ENCODE measurements around the gene GPN1.

The GPN1 gene

GRCh38 chr2:27645197-27645596 lies 16.3 kb downstream of the GPN1 start:
- Mint-ChIP-seq H3K27ac (no peak overlapping the region), H3K27me3 (no peaks in the 10 kb centered on the region), H3K4me1 (ENCODE audit: low read depth) (peaks cover 2% of the 10 kb centered on the region), H3K9me3 (no peaks in the 10 kb centered on the region), H3K4me3 (no peak overlapping the region), H3K36me3 (ENCODE audit: low read depth) (peaks cover 93% of the 10 kb centered on the region)
- DNase-seq: no peak

- no peak for DNase-seq
- Mint-ChIP-seq H3K4me3 (no peak overlapping the region), H3K4me1 (ENCODE audit: low read depth) (no peaks in the 10 kb centered on the region), H3K9me3 (no peaks in the 10 kb centered on the region), H3K36me3 (ENCODE audit: low read depth) (peaks cover 93% of the 10 kb centered on the region), H3K27me3 (no peaks in the 10 kb centered on the region), H3K27ac (peak overlapping the region; percentile 73)
Measured at GRCh38 chr2:27647289-27647688, 18.4 kb downstream of the GPN1 start.

- H3K27me3 Mint-ChIP-seq: no peaks in the 10 kb centered on the region
- H3K4me3 Mint-ChIP-seq: no peak overlapping the region
- peaks cover 4% of the 10 kb centered on the region for H3K4me1 Mint-ChIP-seq (ENCODE audit: low read depth)
- peak overlapping the region; percentile 73 for H3K27ac Mint-ChIP-seq
- peaks cover 93% of the 10 kb centered on the region for H3K36me3 Mint-ChIP-seq (ENCODE audit: low read depth)
- H3K9me3 Mint-ChIP-seq: no peaks in the 10 kb centered on the region
- DNase-seq: no peak
Measured at GRCh38 chr2:27647737-27648136, 18.9 kb downstream of the GPN1 start.

- DNase-seq: no peak
- Mint-ChIP-seq H3K9me3 (no peaks in the 10 kb centered on the region), H3K27ac (no peak overlapping the region), H3K4me1 (ENCODE audit: low read depth) (peaks cover 30% of the 10 kb centered on the region), H3K4me3 (no peak overlapping the region), H3K27me3 (no peaks in the 10 kb centered on the region), H3K36me3 (ENCODE audit: low read depth) (peaks cover 97% of the 10 kb centered on the region)
Measured at GRCh38 chr2:27651056-27651455, 22.2 kb downstream of the GPN1 start.

- no peaks in the 10 kb centered on the region for H3K27me3 Mint-ChIP-seq
Measured at GRCh38 chr2:27652341-27652740, 23.5 kb downstream of the GPN1 start.

GRCh38 chr2:27652790-27653189 lies 23.9 kb downstream of the GPN1 start:
- no peak for DNase-seq
- peaks cover 30% of the 10 kb centered on the region for H3K4me1 Mint-ChIP-seq (ENCODE audit: low read depth)
- no peak overlapping the region for H3K4me3 Mint-ChIP-seq
- H3K9me3 Mint-ChIP-seq: no peaks in the 10 kb centered on the region
- H3K36me3 Mint-ChIP-seq (ENCODE audit: low read depth): peaks cover 95% of the 10 kb centered on the region
- H3K27ac Mint-ChIP-seq: peak overlapping the region; percentile 58
- H3K27me3 Mint-ChIP-seq: no peaks in the 10 kb centered on the region

More at GRCh38 chr2:27652341-27652740, 23.5 kb downstream of the GPN1 start:
- Mint-ChIP-seq H3K27ac (peak overlapping the region; percentile 58), H3K4me3 (no peak overlapping the region), H3K9me3 (no peaks in the 10 kb centered on the region), H3K36me3 (ENCODE audit: low read depth) (peaks cover 95% of the 10 kb centered on the region), H3K4me1 (ENCODE audit: low read depth) (peaks cover 30% of the 10 kb centered on the region)
- DNase-seq: no peak

- Mint-ChIP-seq H3K4me3 (no peak overlapping the region), H3K27me3 (no peaks in the 10 kb centered on the region), H3K9me3 (no peaks in the 10 kb centered on the region), H3K4me1 (ENCODE audit: low read depth) (peaks cover 32% of the 10 kb centered on the region), H3K36me3 (ENCODE audit: low read depth) (peaks cover 95% of the 10 kb centered on the region), H3K27ac (peak overlapping the region; percentile 58)
- DNase-seq: no peak
Measured at GRCh38 chr2:27653397-27653796, 24.5 kb downstream of the GPN1 start.

- H3K27ac Mint-ChIP-seq: peak overlapping the region; percentile 26
- no peaks in the 10 kb centered on the region for H3K27me3 Mint-ChIP-seq
- no peak for DNase-seq
- peaks cover 42% of the 10 kb centered on the region for H3K4me1 Mint-ChIP-seq (ENCODE audit: low read depth)
- no peaks in the 10 kb centered on the region for H3K9me3 Mint-ChIP-seq
- H3K36me3 Mint-ChIP-seq (ENCODE audit: low read depth): peaks cover 95% of the 10 kb centered on the region
- no peak overlapping the region for H3K4me3 Mint-ChIP-seq
Measured at GRCh38 chr2:27655155-27655951, 26.5 kb downstream of the GPN1 start.

GRCh38 chr2:27661371-27661770 lies 32.5 kb downstream of the GPN1 start:
- no peak for DNase-seq
- no peak overlapping the region for H3K27ac Mint-ChIP-seq
- H3K9me3 Mint-ChIP-seq: no peaks in the 10 kb centered on the region
- H3K4me1 Mint-ChIP-seq (ENCODE audit: low read depth): peaks cover 52% of the 10 kb centered on the region
- H3K27me3 Mint-ChIP-seq: no peaks in the 10 kb centered on the region
- H3K4me3 Mint-ChIP-seq: peak overlapping the region; percentile 100
- peaks cover 87% of the 10 kb centered on the region for H3K36me3 Mint-ChIP-seq (ENCODE audit: low read depth)

- Mint-ChIP-seq H3K36me3 (ENCODE audit: low read depth) (peaks cover 83% of the 10 kb centered on the region), H3K9me3 (no peaks in the 10 kb centered on the region), H3K4me1 (ENCODE audit: low read depth) (peaks cover 58% of the 10 kb centered on the region), H3K27ac (peak within 1 kb of the TSS; percentile 100), H3K4me3 (peak within 1 kb of the TSS; percentile 100), H3K27me3 (no peaks in the 10 kb centered on the region)
- peak; percentile 86 for DNase-seq
Measured at GRCh38 chr2:27663285-27664153, 34.7 kb downstream of the GPN1 start, which contains the start of the genes SLC4A1AP and SUPT7L. Gene SLC4A1AP, plus strand, starts transcription at chr2:27663889. Its CDS starts 26 bp downstream, at chr2:27663915. Gene SUPT7L, minus strand, starts transcription at chr2:27663614. Its CDS starts 1,422 bp downstream, at chr2:27662192.

GRCh38 chr2:27664154-27664574 lies 35.3 kb downstream of the GPN1 start:
- Mint-ChIP-seq H3K9me3 (no peaks in the 10 kb centered on the region), H3K4me1 (ENCODE audit: low read depth) (peaks cover 56% of the 10 kb centered on the region), H3K27me3 (no peaks in the 10 kb centered on the region), H3K4me3 (peak overlapping the region; percentile 100), H3K36me3 (ENCODE audit: low read depth) (peaks cover 83% of the 10 kb centered on the region), H3K27ac (peak overlapping the region; percentile 100)
- DNase-seq: no peak

GRCh38 chr2:27664622-27665363 lies 35.9 kb downstream of the GPN1 start:
- no peak for DNase-seq
- H3K36me3 Mint-ChIP-seq (ENCODE audit: low read depth): peaks cover 83% of the 10 kb centered on the region
- H3K4me1 Mint-ChIP-seq (ENCODE audit: low read depth): peaks cover 50% of the 10 kb centered on the region
- no peaks in the 10 kb centered on the region for H3K27me3 Mint-ChIP-seq
- no peaks in the 10 kb centered on the region for H3K9me3 Mint-ChIP-seq
- peak overlapping the region; percentile 100 for H3K27ac Mint-ChIP-seq
- H3K4me3 Mint-ChIP-seq: peak overlapping the region; percentile 100

GRCh38 chr2:27667446-27667845 lies 38.6 kb downstream of the GPN1 start:
- H3K27me3 Mint-ChIP-seq: no peaks in the 10 kb centered on the region
- H3K27ac Mint-ChIP-seq: peak overlapping the region; percentile 31
- H3K36me3 Mint-ChIP-seq (ENCODE audit: low read depth): peaks cover 81% of the 10 kb centered on the region
- peaks cover 44% of the 10 kb centered on the region for H3K4me1 Mint-ChIP-seq (ENCODE audit: low read depth)
- H3K9me3 Mint-ChIP-seq: no peaks in the 10 kb centered on the region
- no peak for DNase-seq
- H3K4me3 Mint-ChIP-seq: no peak overlapping the region

- Mint-ChIP-seq H3K27me3 (no peaks in the 10 kb centered on the region), H3K4me3 (no peak overlapping the region), H3K4me1 (ENCODE audit: low read depth) (peaks cover 20% of the 10 kb centered on the region), H3K9me3 (no peaks in the 10 kb centered on the region), H3K27ac (no peak overlapping the region), H3K36me3 (ENCODE audit: low read depth) (peaks cover 84% of the 10 kb centered on the region)
- no peak for DNase-seq
Measured at GRCh38 chr2:27671235-27671634, 42.4 kb downstream of the GPN1 start.
